Caco-2 (cell line): Measurements from ENCODE around the gene RNF10. TPM values are rescaled to one million over a fixed set of nuclear protein-coding genes. Genes with fewer than 3 reads are reported as not detected.

ENCODE experiments used
- BruUV-seq: library from RNA; stranded (reverse); fragments of 400-500 nt; replicated peaks from 2 replicates; lab custom pipeline; 2021; lab: Mats Ljungman, UMichigan
- CTCF ChIA-PET: fragments of 300-600 bp; sonication (Branson Sonifier 250); formaldehyde crosslinking; loops from one replicate; lab custom pipeline; 2022; ENCODE audit warnings: antibody characterized with exemption; lab: Charles Lee
- POLR2A ChIA-PET: fragments of 300-600 bp; sonication (Branson Sonifier 250); formaldehyde crosslinking; loops from one replicate; lab custom pipeline; 2022; ENCODE audit warnings: antibody characterized with exemption; lab: Charles Lee
- DNase-seq, 2 experiments: peaks; one replicate each; pipeline versions ENCODE4 v3.0.0 to v3.0.0-alpha.2; 2020 to 2022
- H3K27me3 ChIP-seq: replicated peaks from 2 replicates; pipeline ENCODE4 v1.6.0; 2011; ENCODE audit warnings: low read length; ENCODE audit not compliant: control insufficient read depth, insufficient read depth
- H3K36me3 ChIP-seq: 2 replicates; pipeline ENCODE4 v1.5.1; 2011; ENCODE audit warnings: low read length; ENCODE audit not compliant: control insufficient read depth, insufficient read depth
- H3K4me1 ChIP-seq: fragments of 250-450 bp; sonication (Bioruptor Pico); 2 replicates; pipeline ENCODE4 v1.5.1; 2020; ENCODE audit warnings: mild to moderate bottlenecking
- H3K4me3 ChIP-seq: 2 replicates; pipeline ENCODE4 v1.5.1; 2011; ENCODE audit warnings: low read depth, mild to moderate bottlenecking, control low read depth, low read length
- H3K9me3 ChIP-seq: fragments of 250-450 bp; sonication (Bioruptor Pico); 2 replicates; pipeline ENCODE4 v1.5.1; 2020; ENCODE audit warnings: mild to moderate bottlenecking, moderate library complexity
- H3K27ac Mint-ChIP-seq: one replicate; pipeline ENCODE4 v1.8.0; 2022; ENCODE audit warnings: mixed read lengths; ENCODE audit not compliant: unreplicated experiment
- H3K27me3 Mint-ChIP-seq: one replicate; pipeline ENCODE4 v1.8.0; 2022; ENCODE audit warnings: mixed read lengths; ENCODE audit not compliant: insufficient read depth, unreplicated experiment
- H3K36me3 Mint-ChIP-seq: one replicate; pipeline ENCODE4 v1.8.0; 2022; ENCODE audit warnings: mild to moderate bottlenecking, mixed read lengths; ENCODE audit not compliant: insufficient read depth, unreplicated experiment
- H3K4me1 Mint-ChIP-seq: one replicate; pipeline ENCODE4 v1.8.0; 2022; ENCODE audit warnings: low read depth, mixed read lengths; ENCODE audit not compliant: unreplicated experiment
- H3K4me3 Mint-ChIP-seq: one replicate; pipeline ENCODE4 v1.8.0; 2022; ENCODE audit warnings: mild to moderate bottlenecking, moderate library complexity, mixed read lengths; ENCODE audit not compliant: unreplicated experiment
- H3K9me3 Mint-ChIP-seq: one replicate; pipeline ENCODE4 v1.8.0; 2022; ENCODE audit warnings: mixed read lengths; ENCODE audit not compliant: unreplicated experiment
- intact Hi-C: fragments of 100-400 bp; cut with micrococcal nuclease; formaldehyde crosslinking; loops from one replicate; pipeline ENCODE4 v1.10.0; 2022; ENCODE audit not compliant: unreplicated experiment
- total RNA-seq: library from RNA; stranded (reverse); gene quantifications from 2 replicates; pipeline ENCODE4 v1.2.3, GENCODE V29; 2022
- TF ChIP-seq, protein P1 (sequence below), 2 experiments: fragments of 200-600 bp in 1 of 2; IDR thresholded peaks; 1 replicate in 1 of 2; 2 replicates in 1 of 2; pipeline versions ENCODE4 v1.5.1 to v1.8.0; 2011 to 2022; ENCODE audit warnings: antibody characterized with exemption in 1 of 2, control low read depth in 1 of 2, inconsistent platforms in 1 of 2, low read depth in 1 of 2, low read length in 1 of 2, mild to moderate bottlenecking in 1 of 2, moderate library complexity in 1 of 2; ENCODE audit not compliant: insufficient read depth in 1 of 2, severe bottlenecking in 1 of 2, unreplicated experiment in 1 of 2

The RNF10 gene
- total RNA-seq, 1 experiment from 2014 or later: 133 TPM

GRCh38 chr12:120562906-120563305 is 28.8 kb downstream of the RNF10 start:
- Histone ChIP-seq H3K4me3 (no peak overlapping the region), H3K4me1 (0 out of 2 replicates have a peak, but pooled peaks cover 6% of the 10 kb centered on the region), H3K9me3 (no peaks in the 10 kb centered on the region), H3K27me3 (no peaks in the 10 kb centered on the region), H3K36me3 (0 out of 2 replicates have a peak, but pooled peaks cover 1% of the 10 kb centered on the region)
- TF ChIP-seq, protein P1, sequence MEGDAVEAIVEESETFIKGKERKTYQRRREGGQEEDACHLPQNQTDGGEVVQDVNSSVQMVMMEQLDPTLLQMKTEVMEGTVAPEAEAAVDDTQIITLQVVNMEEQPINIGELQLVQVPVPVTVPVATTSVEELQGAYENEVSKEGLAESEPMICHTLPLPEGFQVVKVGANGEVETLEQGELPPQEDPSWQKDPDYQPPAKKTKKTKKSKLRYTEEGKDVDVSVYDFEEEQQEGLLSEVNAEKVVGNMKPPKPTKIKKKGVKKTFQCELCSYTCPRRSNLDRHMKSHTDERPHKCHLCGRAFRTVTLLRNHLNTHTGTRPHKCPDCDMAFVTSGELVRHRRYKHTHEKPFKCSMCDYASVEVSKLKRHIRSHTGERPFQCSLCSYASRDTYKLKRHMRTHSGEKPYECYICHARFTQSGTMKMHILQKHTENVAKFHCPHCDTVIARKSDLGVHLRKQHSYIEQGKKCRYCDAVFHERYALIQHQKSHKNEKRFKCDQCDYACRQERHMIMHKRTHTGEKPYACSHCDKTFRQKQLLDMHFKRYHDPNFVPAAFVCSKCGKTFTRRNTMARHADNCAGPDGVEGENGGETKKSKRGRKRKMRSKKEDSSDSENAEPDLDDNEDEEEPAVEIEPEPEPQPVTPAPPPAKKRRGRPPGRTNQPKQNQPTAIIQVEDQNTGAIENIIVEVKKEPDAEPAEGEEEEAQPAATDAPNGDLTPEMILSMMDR (IDR thresholded peaks at IDR 0.05; ENCODE audit: insufficient read depth in 1 of 2, low read depth in 1 of 2, low read length in 1 of 2, severe bottlenecking in 1 of 2, unreplicated experiment in 1 of 2): no peak
- DNase-seq: no peak
- intact Hi-C loops: no loop called here
- ChIA-PET CTCF (interaction anchor here (0.6 kb wide), 1 partner anchor 66 kb away, joined by 4 read pairs; no protein-coding TSS in a partner anchor), POLR2A (no interaction called here)
- no TSS peak for BruUV-seq
- H3K4me3 Mint-ChIP-seq: no peak overlapping the region
- H3K4me1 Mint-ChIP-seq: peaks cover 7% of the 10 kb centered on the region
- no peaks in the 10 kb centered on the region for H3K9me3 Mint-ChIP-seq
- H3K27me3 Mint-ChIP-seq: no peaks in the 10 kb centered on the region
- peaks cover 91% of the 10 kb centered on the region for H3K36me3 Mint-ChIP-seq
- no peak overlapping the region for H3K27ac Mint-ChIP-seq

- Mint-ChIP-seq H3K27me3 (no peaks in the 10 kb centered on the region), H3K4me1 (peaks cover 7% of the 10 kb centered on the region), H3K36me3 (peaks cover 89% of the 10 kb centered on the region), H3K9me3 (no peaks in the 10 kb centered on the region), H3K27ac (no peak overlapping the region), H3K4me3 (no peak overlapping the region)
- no peaks in the 10 kb centered on the region for H3K27me3 ChIP-seq
- H3K4me3 ChIP-seq: no peak overlapping the region
- TF ChIP-seq, protein P1 (IDR thresholded peaks at IDR 0.05; ENCODE audit: insufficient read depth in 1 of 2, low read depth in 1 of 2, low read length in 1 of 2, severe bottlenecking in 1 of 2, unreplicated experiment in 1 of 2): no peak
- intact Hi-C loops: no loop called here
- no peak for DNase-seq
- ChIA-PET CTCF (no interaction called here), POLR2A (no interaction called here)
- H3K9me3 ChIP-seq: no peaks in the 10 kb centered on the region
- H3K36me3 ChIP-seq: 0 out of 2 replicates have a peak, but pooled peaks cover 1% of the 10 kb centered on the region
- BruUV-seq: no TSS peak
- 0 out of 2 replicates have a peak, but pooled peaks cover 6% of the 10 kb centered on the region for H3K4me1 ChIP-seq
Measured at GRCh38 chr12:120563495-120563894, 29.3 kb downstream of the RNF10 start.

- peaks cover 96% of the 10 kb centered on the region for H3K36me3 Mint-ChIP-seq
- POLR2A ChIA-PET: interaction anchor here (0.7 to 2.6 kb wide), 6 partner anchors 10 to 43 kb away, joined by 4 to 28 read pairs (median 6); partner anchors contain the start of genes COQ5, POP5 and RNF10
- no peaks in the 10 kb centered on the region for H3K27me3 Mint-ChIP-seq
- H3K4me3 Mint-ChIP-seq: no peak overlapping the region
- H3K4me1 Mint-ChIP-seq: peaks cover 27% of the 10 kb centered on the region
- peak overlapping the region; percentile 31 for H3K27ac Mint-ChIP-seq
- no TSS peak for BruUV-seq
- no peaks in the 10 kb centered on the region for H3K9me3 Mint-ChIP-seq
- Histone ChIP-seq H3K27me3 (no peaks in the 10 kb centered on the region), H3K9me3 (no peaks in the 10 kb centered on the region), H3K36me3 (no peaks in the 10 kb centered on the region; the same call in none of the 2 replicates), H3K4me1 (peaks cover 32% of the 10 kb centered on the region), H3K4me3 (no peak overlapping the region)
- CTCF ChIA-PET: interaction anchor here (0.5 to 2.0 kb wide), 3 partner anchors 10 to 70 kb away, joined by 4 to 12 read pairs (median 6); partner anchors contain the start of gene POP5
- intact Hi-C loops: loop anchor here (1.0 kb wide), 1 partner anchor 10 kb away; the partner anchor contains the start of gene POP5
- DNase-seq: no peak
- TF ChIP-seq, protein P1 (IDR thresholded peaks at IDR 0.05; ENCODE audit: insufficient read depth in 1 of 2, low read depth in 1 of 2, low read length in 1 of 2, severe bottlenecking in 1 of 2, unreplicated experiment in 1 of 2): no peak
Measured at GRCh38 chr12:120571299-120571698, 37.1 kb downstream of the RNF10 start.
